Activated CD8-positive, alpha-beta memory T cell treated with anti-CD3 and anti-CD28 coated beads for 4 hours (primary cell): Measurements from ENCODE around the gene MUL1.

Source experiments
- DNase-seq, 2 donors: peaks; one replicate each; pipeline ENCODE4 v3.0.0-alpha.2; 2020; ENCODE audit warnings: low read depth in 2 of 2

The MUL1 gene

GRCh38 chr1:20470194-20470593, 37.8 kb downstream of the MUL1 start:
- DNase-seq: no peak

DNA sequence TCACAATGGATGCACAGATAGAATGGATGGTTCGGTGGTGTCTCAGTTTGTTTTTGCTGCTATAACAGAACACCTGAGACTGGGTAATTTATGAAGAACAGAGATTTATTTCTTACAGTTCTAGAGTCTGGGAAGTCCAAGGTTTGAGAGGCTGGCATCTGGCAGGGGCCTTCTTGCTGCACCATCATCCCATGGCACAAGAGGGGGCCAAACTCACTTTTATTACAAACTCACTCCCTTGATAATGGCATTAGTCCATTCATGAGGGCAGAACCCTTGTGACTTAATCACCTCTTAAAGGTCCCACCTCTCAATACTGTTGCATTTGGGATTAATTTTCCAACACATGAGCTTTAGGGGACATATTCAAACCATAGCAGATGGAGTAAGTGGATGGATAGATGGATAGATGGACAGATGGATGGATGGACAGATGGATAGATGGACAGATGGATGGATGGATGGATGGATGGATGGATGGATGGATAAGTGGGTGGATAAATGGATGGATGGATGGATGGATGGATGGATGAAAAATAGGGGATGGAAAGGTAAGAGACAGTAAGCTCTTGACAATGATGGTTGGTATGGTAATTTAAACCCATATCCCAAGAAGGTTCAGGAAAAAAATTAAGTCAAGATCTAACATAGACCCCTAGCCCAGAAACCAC, 38.4 kb downstream of the MUL1 start:
- no peak for DNase-seq

GRCh38 chr1:20466273-20466672, 41.7 kb downstream of the MUL1 start:
- no peak for DNase-seq

- no peak for DNase-seq
Observed at GRCh38 chr1:20465187-20465586, 42.8 kb downstream of the MUL1 start.

- DNase-seq: no peak
Observed at GRCh38 chr1:20463502-20463901, 44.4 kb downstream of the MUL1 start.

DNA sequence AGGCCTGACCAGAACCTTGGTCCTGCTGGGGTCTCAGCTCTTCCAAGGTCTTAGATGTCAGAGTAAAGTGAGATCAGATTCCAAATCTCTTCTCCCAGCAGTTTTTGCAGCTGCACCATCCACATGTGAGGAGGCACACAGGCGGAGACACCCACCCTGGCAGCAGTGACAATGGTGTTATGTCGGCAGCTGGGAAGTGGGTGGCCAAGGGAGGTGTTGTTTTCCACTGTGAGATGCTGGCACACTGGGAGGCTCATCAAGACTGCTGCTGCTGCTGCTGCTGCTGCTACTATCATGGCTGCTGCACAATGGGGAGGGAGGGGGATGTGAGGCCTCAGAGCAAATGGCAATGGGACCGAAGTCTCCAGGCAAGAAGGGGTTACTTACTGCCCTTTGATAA, 45.6 kb downstream of the MUL1 start:
- no peak for DNase-seq

DNA sequence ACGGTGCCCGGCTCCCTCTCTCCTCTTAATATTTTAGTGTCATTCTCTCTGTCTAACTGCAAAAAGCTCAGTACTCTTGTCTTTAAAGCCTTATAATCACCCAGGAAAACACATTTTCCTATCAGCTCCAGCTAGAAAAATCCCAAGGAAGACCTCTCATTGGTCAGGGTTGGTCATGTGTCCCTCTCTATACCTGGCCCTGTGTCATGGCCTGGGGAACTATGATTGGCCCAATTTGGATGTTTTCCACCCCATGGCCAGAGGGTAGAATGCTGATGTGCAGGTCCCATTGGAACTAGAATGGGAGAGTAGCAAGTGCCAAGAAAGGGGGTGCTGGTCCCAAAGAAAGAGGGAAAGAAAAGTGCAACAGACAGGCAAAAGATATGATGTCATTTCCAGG, 49.2 kb downstream of the MUL1 start:
- DNase-seq: no peak

- DNase-seq: no peak
Observed at GRCh38 chr1:20454004-20454403, 53.9 kb downstream of the MUL1 start.

DNA sequence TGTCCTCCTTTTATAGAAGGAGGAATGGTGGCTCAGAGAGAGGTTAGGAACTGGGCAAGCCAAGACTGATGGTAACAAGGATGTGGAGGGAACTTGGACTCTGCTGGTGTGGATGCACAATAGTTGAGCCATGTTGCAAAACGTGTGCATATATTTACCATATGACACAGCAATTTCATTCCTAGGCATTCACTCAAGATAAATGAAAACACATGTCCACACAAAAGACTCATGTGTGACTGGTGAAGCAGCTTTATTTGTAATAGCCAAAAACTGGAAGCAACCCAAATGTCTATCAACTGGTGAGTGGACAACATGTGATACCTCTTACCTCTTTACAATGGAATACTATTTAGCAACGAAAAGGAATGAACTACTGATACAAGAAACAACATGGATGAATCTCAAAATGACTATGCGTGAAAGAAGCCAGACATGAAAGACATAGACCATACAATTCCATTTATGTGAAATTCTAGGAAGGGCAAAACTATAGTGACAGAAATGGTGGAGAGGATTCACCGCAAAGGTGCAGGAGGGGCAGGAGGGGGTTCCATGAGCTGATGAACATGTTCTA, 58.1 kb downstream of the MUL1 start:
- DNase-seq: no peak
